Measurements from ENCODE around the gene MID1.

DNA sequence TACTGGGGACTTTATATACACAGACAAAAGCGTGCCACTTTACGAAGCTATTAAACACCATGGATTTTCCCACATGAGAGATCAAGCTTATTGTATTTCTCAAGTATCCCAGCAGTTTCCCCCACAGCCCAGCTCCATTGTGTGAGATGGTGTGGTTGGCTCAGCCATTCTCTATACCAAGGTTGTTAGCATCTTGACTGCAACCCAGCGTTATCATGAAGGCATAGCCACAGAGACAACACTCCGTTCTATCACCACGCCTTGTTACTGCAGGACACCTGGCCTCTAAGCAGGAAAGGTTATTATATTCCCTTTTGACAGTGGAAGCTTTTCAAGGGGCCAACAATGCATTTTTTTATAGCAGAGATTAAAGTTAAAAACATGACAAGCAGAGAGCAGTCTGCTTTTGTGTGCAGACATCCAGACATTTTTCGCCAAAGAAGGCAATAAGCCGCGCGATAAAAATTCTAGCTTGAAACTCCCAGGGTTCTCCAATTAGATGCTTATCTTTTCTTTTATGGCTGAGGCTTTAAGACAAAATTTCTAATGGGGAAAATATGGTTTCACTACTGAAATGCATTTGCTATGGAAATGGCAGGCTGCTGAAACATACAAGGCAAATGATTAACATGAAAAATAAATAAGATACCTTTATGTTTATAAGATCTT, 206.1 kb downstream of the MID1 start:
- TF ChIP-seq, protein P1, sequence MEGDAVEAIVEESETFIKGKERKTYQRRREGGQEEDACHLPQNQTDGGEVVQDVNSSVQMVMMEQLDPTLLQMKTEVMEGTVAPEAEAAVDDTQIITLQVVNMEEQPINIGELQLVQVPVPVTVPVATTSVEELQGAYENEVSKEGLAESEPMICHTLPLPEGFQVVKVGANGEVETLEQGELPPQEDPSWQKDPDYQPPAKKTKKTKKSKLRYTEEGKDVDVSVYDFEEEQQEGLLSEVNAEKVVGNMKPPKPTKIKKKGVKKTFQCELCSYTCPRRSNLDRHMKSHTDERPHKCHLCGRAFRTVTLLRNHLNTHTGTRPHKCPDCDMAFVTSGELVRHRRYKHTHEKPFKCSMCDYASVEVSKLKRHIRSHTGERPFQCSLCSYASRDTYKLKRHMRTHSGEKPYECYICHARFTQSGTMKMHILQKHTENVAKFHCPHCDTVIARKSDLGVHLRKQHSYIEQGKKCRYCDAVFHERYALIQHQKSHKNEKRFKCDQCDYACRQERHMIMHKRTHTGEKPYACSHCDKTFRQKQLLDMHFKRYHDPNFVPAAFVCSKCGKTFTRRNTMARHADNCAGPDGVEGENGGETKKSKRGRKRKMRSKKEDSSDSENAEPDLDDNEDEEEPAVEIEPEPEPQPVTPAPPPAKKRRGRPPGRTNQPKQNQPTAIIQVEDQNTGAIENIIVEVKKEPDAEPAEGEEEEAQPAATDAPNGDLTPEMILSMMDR (IDR thresholded peaks at IDR 0.05), result no peak
- TF ChIP-seq POLR2AphosphoS5 (IDR thresholded peaks at IDR 0.05) (no peak), EP300 (IDR thresholded peaks at IDR 0.05) (no peak), POLR2A (IDR thresholded peaks at IDR 0.05) (no peak)

Data from suprapubic skin (tissue), 4 donors.